Adrenal gland (tissue), 5 donors: Measurements from ENCODE around the gene RAPH1.

ENCODE experiments used
- POLR2A ChIP-seq, 2 donors: fragments of 450-650 bp; IDR thresholded peaks; one replicate each; pipeline ENCODE4 v1.6.1; 2017; ENCODE audit warnings: antibody characterized with exemption in 2 of 2, mild to moderate bottlenecking in 2 of 2, moderate library complexity in 1 of 2
- TF ChIP-seq, protein P1 (sequence below), 6 experiments: fragments of 450-650 bp in 4 of 6; fragments of 200-600 bp in 2 of 6; sonication (generic) in 1 of 6; IDR thresholded peaks; 1 replicate in 5 of 6; 2 replicates in 1 of 6; pipeline versions ENCODE4 v1.5.1 to v1.8.0; 2016 to 2021; ENCODE audit warnings: antibody characterized with exemption in 6 of 6, mild to moderate bottlenecking in 2 of 6, moderate library complexity in 1 of 6
- donor health status: DM: no; HTN: no; CAD: no.

DNA sequence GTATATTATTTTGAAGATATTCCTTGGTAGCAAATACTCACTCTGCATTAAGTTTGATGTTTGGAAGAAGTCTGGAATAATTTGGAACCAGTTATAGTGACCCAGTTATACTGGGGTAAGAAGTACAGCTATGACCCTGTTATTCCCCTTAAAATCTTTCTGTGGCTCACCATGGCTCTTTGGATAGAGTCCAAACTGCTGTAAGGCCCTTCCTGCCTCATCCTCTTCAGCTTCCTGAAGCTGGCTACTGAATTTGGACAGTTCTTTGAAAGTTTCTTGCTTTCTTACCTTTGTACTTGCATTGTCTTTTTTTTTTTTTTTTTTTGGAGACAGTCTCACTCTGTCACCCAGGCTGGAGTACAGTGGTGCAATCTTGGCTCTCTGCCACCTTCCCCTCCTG lies 121.3 kb downstream of the RAPH1 start:
- TF ChIP-seq POLR2A (IDR thresholded peaks at IDR 0.05), result no peak
- TF ChIP-seq, protein P1, sequence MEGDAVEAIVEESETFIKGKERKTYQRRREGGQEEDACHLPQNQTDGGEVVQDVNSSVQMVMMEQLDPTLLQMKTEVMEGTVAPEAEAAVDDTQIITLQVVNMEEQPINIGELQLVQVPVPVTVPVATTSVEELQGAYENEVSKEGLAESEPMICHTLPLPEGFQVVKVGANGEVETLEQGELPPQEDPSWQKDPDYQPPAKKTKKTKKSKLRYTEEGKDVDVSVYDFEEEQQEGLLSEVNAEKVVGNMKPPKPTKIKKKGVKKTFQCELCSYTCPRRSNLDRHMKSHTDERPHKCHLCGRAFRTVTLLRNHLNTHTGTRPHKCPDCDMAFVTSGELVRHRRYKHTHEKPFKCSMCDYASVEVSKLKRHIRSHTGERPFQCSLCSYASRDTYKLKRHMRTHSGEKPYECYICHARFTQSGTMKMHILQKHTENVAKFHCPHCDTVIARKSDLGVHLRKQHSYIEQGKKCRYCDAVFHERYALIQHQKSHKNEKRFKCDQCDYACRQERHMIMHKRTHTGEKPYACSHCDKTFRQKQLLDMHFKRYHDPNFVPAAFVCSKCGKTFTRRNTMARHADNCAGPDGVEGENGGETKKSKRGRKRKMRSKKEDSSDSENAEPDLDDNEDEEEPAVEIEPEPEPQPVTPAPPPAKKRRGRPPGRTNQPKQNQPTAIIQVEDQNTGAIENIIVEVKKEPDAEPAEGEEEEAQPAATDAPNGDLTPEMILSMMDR (IDR thresholded peaks at IDR 0.05), result no peak
